ENCODE results near the gene DCAF6.

DNA sequence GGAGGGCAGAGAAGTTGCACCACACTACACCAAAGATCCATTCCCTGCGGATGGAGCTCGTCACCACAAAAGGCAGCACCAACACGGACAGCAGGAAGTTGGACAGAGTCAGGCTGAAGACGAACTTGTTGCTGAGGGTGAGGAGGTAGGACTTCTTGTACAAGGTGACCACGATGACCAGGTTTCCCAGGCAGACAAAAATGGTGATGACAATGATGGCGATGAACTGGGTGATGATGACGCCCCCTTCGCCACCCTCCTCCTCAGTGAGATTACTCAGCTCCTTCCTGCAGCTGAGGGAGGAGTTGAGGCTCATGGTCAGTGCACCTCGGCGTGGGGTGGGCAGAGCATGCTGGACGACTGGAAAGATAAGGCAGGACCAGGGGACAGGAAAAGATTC is 168.1 kb downstream of the DCAF6 start:
- no peak for TF ChIP-seq CTCF (conservative IDR thresholded peaks at IDR 0.05 in 1 of 2, IDR thresholded peaks at IDR 0.05 in 1 of 2; ENCODE audit: extremely low read depth in 1 of 2, insufficient read depth in 1 of 2, low read depth in 1 of 2, low read length in 2 of 2)
- TF ChIP-seq EZH2 (IDR thresholded peaks at IDR 0.05; ENCODE audit: borderline replicate concordance, low read length): no peak

Data from mammary epithelial cell (primary cell).